ENCODE results near the gene TCP11L1.

DNA sequence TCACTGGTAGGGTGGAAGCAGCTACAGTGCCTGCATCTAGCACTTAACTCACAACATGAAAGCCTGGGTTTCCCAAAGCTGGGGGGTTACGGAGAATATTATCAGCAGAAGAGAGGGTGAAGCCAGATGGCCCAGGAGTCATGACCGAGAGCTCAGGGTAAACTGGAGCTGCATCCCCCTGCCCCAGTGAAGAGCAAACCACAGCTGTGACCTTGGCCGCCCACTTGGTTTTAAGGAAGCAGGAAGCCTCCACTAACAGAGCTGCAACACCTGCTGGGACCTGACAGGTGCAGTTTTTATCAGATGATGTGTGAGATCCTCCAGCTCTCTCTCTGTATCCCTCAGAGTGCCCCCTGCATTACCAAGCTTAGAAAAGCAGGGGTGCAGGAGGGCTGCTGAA lies 20.9 kb downstream of the TCP11L1 start:
- TF ChIP-seq, protein P1, sequence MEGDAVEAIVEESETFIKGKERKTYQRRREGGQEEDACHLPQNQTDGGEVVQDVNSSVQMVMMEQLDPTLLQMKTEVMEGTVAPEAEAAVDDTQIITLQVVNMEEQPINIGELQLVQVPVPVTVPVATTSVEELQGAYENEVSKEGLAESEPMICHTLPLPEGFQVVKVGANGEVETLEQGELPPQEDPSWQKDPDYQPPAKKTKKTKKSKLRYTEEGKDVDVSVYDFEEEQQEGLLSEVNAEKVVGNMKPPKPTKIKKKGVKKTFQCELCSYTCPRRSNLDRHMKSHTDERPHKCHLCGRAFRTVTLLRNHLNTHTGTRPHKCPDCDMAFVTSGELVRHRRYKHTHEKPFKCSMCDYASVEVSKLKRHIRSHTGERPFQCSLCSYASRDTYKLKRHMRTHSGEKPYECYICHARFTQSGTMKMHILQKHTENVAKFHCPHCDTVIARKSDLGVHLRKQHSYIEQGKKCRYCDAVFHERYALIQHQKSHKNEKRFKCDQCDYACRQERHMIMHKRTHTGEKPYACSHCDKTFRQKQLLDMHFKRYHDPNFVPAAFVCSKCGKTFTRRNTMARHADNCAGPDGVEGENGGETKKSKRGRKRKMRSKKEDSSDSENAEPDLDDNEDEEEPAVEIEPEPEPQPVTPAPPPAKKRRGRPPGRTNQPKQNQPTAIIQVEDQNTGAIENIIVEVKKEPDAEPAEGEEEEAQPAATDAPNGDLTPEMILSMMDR (IDR thresholded peaks at IDR 0.05), result no peak
- no peak for TF ChIP-seq POLR2A (IDR thresholded peaks at IDR 0.05)

Measured in tibial nerve (tissue), 3 donors.